Limb (tissue), 2 donors: ENCODE measurements around the gene JAKMIP2.

Source experiments
- DNase-seq, 2 donors: peaks; one replicate each; pipeline ENCODE4 v3.0.0-alpha.2; 2016; ENCODE audit errors: extremely low spot score in 2 of 2

Gene JAKMIP2

GRCh38 chr5:147789820-147790219 is 7.3 kb upstream of the JAKMIP2 start:
- no peak for DNase-seq

DNA sequence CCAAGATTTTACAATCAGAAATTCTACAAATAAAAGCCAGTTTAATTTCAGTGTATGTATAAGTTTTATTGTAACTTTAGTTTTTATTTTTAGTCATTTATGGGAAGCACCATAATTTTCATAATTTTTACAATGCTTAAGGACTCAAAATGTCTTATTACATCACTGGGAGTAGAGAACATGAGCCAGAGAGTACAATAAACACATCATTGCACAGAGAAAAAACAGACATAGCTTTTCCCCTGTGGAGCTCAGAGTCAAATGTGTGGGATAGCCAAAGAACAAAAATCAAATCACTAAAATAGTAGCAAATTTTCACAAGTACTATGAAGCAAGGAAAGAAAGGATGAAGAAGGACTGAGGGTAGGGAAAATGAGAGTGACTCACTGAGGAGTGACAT is 5.5 kb upstream of the JAKMIP2 start:
- no peak for DNase-seq

GRCh38 chr5:147786142-147786541 is 3.6 kb upstream of the JAKMIP2 start:
- no peak for DNase-seq

GRCh38 chr5:147784146-147784987 is 1.8 kb upstream of the JAKMIP2 start:
- no peak for DNase-seq

DNA sequence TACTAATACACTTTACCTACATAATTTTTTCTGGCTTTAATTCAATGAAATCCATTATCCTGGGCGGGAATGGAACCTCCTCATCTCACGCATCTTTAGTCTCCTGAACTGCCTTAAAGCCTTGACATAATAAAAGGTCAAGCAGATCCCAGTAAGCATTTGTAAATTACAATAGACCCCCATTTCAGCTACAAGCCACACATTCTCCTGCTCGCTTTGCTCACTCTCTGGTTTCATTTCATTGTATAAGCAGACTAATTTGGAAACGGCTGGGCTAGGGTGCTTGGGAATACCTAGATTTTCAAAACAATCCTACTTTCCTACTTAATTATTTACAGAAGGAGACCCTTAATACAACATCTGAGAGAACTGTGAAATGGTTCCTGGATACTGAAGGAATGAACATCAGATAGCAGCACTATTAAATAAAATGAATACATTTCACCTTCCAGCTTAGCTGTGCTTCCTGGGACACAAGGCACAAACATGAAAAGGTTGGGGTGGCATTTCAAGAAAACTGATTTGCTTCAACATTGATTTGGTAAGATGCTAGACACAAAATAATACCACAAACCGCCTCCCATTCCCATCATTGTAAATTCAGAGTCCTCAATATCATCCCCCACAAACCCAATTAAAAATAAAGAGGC is 1.5 kb downstream of the JAKMIP2 start:
- DNase-seq, result no peak

DNA sequence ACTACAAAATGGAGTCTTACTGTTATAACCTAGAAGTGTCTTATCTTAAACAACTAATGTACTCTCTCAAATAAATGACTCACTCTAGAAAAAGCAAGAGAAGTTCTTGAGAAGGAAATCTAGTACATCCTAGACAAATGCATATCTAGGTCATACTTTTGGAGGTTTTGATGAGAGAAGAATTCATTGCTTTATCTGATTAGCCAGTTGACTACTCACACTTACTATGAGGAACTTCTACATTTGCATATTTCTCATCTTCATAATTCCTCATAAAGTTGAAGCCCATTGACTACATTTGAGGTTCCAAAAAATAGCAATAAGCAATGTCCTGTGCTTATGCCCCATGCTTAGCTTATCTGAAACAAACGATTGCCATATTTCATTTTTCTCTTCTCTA is 2.8 kb downstream of the JAKMIP2 start:
- no peak for DNase-seq

GRCh38 chr5:147776989-147777388 is 5.5 kb downstream of the JAKMIP2 start:
- no peak for DNase-seq

GRCh38 chr5:147773587-147773986 is 8.9 kb downstream of the JAKMIP2 start:
- no peak for DNase-seq

DNA sequence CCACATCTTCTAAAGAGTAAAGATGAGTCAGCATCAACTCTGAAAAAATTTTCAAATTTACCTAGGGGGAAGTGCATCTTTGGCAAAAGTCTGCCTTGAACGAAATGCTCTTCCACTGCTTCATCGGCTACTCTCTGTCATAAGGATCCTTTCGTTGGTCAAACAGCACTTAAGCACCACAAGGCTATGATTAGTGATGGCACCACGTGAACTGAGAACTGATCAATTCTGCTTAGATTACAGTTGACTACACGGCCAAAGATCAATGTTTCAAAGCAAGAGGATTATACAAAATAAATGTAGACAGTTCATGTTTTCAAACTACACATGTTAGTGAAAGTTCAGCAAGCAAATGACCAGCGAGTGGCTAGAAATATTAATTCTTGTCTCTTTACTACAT is 9.4 kb downstream of the JAKMIP2 start:
- DNase-seq, result no peak

- no peak for DNase-seq
Measured at GRCh38 chr5:147767048-147767447, 15.5 kb downstream of the JAKMIP2 start.

GRCh38 chr5:147763791-147764525 is 18.6 kb downstream of the JAKMIP2 start:
- DNase-seq, result no peak

- DNase-seq, result no peak
Measured at GRCh38 chr5:147760086-147760875, 22.2 kb downstream of the JAKMIP2 start.

- no peak for DNase-seq
Measured at GRCh38 chr5:147759441-147759840, 23.1 kb downstream of the JAKMIP2 start.

DNA sequence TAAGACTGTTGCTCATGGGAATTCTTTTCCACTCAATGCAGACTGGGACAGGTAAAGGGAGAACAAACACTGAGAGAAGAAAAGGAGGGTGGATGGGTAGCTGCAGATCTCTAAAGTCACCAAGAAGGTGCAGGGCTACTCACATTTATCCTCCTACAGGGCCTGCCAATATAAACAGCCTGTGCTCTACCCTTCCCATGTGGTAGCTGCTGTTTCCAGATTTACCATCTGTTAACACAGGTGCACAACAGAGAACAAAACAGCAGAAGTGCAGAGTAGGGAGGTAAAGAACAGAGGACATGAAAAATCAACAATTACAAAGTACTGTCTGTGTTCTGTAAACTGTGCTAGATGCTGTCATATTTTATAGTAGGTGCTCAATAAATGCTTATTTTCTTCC is 26.0 kb downstream of the JAKMIP2 start:
- no peak for DNase-seq

- no peak for DNase-seq
Measured at GRCh38 chr5:147754372-147755122, 28.0 kb downstream of the JAKMIP2 start.

GRCh38 chr5:147753765-147754164 is 28.8 kb downstream of the JAKMIP2 start:
- DNase-seq, result no peak

GRCh38 chr5:147752666-147753290 is 29.8 kb downstream of the JAKMIP2 start:
- DNase-seq, result no peak

DNA sequence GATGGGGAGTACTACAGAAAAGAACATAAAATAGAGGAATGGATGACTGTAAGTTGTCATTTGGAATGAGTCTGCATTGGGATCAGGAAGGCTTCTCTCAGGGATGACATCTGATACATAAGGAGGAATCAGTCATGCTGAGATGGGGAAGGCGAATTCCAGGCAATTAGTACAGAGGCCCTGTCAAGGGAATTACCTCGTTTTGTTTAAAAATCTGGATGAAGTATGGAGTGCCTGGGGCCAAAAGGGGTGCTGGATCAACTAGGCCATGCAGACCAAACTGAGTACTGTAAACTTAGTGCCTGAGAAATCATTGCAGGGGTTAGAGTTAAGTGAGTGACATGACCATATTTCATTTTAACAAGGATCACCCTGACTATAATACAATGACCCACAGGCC is 30.5 kb downstream of the JAKMIP2 start:
- no peak for DNase-seq

- DNase-seq, result no peak
Measured at GRCh38 chr5:147751156-147751830, 31.2 kb downstream of the JAKMIP2 start.

GRCh38 chr5:147750065-147750464 is 32.5 kb downstream of the JAKMIP2 start:
- no peak for DNase-seq
